Central memory CD4-positive, alpha-beta T cell (primary cell): ENCODE measurements around the gene ARRB1.
"Not testable (repeated sequence)": the region's sequence is repeated elsewhere in the genome, so short reads cannot be mapped to it uniquely, and the experiment has no call there.

Experiments
- DNase-seq: peaks from one replicate; pipeline ENCODE4 v3.0.0; 2022

ARRB1 gene

DNA sequence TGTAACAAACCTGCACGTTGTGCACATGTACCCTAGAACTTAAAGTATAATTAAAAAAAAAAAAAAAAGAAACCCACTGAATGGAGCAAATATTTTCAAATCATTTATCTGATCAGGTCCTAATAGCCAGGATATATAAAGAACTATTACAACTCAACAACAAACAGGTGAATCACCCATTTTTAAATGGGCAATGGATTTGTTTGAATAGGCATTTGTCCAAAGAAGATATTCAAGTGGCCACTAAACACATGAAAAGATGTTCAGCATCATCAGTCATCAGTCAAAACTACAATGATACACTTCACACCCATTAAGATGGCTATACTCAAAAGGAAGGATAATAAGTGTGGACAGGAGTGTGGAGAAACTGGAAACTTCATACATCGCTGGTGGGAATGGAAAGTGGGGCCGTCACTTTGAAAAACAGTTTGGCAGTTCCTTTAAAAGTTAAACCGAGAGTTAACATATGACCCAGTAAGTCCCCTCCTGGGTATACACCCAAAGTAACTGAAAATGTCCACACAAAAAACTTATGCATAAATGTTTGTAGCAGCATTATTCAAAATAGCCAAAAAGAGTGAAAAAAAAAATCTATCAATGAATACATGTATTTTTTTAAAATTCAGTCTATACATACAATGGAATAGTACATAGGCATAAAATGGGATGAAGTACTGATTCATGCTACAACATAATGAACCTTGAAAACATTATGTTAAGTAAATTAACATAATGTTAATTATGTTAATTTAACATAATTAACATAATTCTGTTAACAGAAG lies 53.1 kb downstream of the ARRB1 start:
- no peak for DNase-seq

GRCh38 chr11:75293903-75294302 lies 57.6 kb downstream of the ARRB1 start:
- DNase-seq, result no peak

DNA sequence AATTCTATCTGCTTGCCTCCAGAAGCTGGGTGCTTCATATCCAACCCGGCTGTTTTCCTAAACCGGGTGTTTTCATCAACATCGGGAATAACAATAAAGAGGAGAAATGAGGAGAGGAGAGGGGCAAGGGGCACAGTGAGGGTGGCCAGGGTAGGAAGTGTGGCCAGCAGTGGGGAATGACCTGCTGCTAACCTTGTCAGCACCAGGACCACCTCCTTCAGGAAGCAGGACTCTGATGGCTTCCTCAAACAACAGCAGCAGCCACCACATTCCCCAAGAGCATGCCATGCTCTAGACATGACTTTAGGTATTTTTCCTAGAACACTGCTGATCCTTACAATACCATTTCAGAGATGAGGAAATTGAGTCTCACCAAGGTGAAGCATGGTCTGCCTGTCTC lies 58.5 kb downstream of the ARRB1 start:
- no peak for DNase-seq

GRCh38 chr11:75291741-75292140 lies 59.7 kb downstream of the ARRB1 start:
- no peak for DNase-seq

DNA sequence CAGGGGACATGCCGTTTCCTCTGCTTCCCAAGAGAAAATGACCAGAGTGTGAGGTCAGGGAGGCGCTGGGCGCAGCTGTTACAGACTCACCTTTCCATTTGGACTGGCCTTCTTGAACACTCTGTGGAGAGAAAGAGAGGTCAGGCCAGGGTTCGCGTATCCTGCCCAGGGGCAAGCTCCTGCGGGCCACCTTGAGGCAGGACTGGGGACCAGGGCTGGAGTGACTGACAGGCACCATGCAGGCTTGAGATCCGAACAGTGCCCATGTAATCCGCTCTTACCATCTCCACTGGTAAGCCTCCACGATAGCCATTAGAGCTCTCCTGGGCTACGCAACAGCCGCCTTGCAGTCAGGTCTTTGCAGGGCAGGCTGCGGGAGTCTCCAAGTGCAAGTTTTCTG lies 61.5 kb downstream of the ARRB1 start:
- DNase-seq, result no peak

DNA sequence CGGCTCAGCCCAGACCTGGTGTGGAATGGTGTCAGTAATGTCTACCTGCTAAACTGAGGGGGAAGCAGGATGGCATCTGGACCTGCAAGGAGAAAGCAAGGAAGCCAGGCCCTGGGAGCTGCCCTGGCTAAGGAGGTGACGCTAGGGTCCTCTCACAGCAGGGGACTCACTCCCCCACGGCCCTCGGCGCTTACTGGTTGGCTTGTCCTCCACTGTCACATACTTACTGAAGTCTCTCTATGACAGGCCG lies 62.0 kb downstream of the ARRB1 start:
- DNase-seq, result no peak

GRCh38 chr11:75287579-75287978 lies 63.9 kb downstream of the ARRB1 start:
- no peak for DNase-seq

GRCh38 chr11:75286826-75287465 lies 64.5 kb downstream of the ARRB1 start:
- DNase-seq, result no peak

- no peak for DNase-seq
These were observed 65.6 kb downstream of the ARRB1 start for GRCh38 chr11:75285776-75286360.

DNA sequence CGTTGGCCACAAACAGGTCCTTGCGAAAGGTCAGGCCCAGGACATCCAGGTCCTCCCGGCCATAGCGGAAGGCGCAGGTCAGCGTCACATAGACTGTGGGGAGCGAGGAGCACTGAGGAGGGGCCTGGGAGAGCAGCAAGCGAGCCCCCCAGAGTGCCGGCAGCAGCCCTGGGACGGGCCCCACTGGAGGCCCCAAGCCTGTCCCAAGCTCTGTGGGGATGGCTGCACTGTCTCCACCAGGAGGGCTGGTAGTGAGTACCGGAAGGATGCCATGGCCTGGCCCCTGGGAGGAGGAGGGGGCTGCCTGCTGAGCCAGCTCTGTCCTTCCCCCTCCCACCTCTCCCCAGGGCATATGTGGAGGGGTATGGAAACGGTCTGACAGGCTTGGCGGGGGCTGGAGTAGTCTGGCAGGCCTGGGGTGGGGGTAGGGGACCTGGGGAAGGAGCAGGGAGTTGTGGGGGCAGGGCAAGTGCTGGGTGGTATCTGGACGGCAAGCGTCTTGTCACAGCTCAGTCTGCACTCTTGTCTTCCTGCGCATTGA lies 68.0 kb downstream of the ARRB1 start:
- no peak for DNase-seq

GRCh38 chr11:75281469-75282095 lies 69.9 kb downstream of the ARRB1 start:
- no peak for DNase-seq

GRCh38 chr11:75280770-75281468 lies 70.5 kb downstream of the ARRB1 start:
- DNase-seq, result no peak

DNA sequence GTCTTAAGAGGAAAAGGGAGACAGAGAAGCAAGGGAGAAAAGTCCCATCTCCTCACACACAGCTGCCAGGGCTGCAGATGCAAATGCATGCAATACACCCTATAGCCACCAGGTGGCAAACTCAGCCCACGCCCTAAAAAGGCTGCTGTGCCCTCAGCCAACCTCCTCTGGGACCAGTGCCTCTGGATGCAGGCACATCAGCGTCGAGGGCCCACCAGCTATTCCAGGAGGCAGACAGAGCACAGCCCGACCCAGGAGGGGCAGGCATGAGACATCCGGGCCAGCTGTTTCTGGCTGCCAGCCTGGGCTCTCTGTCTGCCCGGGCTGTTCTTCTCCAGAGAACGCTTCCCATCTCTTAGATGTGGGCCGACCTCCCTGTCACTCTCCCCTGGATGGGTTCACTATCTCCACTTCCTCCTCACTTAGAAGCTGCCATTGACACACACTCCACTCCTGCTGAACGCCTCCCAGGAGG lies 71.2 kb downstream of the ARRB1 start:
- peak; percentile 59 for DNase-seq

- no peak for DNase-seq
These were observed 72.2 kb downstream of the ARRB1 start for GRCh38 chr11:75279273-75279672.

DNA sequence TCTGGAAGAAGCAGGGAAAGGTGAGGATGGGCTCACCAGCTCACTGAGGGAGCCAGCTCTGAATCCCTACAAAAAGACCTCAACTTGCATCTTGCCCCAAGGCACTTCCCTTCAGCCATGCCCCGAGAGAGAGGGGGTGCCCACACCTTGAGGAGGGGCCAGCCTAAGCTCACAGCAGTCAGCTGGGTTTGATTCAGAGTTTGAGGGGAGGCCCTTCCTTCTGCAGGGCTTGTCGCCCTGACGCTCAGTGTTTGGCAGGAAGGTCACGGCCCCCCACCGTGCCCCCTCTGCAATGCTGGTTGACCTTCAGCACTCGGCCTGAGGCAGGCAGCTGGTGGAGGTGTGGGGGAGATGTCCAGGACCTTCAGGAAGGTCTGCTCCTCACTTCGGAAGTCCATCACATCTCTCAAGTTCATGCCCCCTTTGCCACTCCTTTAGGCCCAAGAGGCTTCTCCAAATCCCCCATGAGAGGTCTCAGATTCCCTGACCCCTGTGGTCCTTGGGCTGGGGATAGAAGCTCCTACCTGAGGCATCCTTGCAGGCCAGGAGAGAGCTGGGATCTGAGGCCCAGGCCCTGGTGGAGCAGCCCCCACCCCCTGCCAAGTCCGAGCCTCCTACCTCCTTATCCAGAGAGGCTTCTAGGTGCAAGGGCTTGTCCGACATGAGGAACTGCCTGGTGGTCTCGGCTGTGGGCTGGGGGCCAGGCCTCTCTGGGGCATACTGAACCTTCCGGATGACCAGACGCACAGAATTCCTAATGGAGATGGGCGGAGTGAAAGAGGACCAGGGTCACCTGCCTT lies 73.3 kb downstream of the ARRB1 start:
- no peak for DNase-seq

- no peak for DNase-seq
These were observed 74.2 kb downstream of the ARRB1 start for GRCh38 chr11:75277211-75277805.

- no peak for DNase-seq
These were observed 74.8 kb downstream of the ARRB1 start for GRCh38 chr11:75276686-75277085.

DNA sequence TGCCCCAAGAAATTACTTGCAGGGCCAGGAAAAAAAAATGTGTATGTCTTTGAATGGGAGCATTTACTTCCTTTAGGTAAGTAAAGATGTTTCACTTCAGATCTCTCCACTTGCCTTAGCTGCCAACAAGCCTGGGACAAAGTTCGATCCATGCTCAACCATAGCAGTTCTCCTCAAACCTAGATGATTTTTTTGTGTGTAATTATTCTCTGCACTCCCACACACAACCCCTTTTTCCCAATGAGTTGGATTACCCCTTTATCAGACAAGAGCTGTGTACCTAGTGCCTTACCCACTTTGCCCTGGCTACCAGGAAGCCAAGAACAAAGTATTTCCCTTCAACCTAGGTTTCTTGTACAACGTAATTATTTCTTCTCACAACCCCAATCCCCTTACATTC lies 75.3 kb downstream of the ARRB1 start:
- DNase-seq, result no peak

DNA sequence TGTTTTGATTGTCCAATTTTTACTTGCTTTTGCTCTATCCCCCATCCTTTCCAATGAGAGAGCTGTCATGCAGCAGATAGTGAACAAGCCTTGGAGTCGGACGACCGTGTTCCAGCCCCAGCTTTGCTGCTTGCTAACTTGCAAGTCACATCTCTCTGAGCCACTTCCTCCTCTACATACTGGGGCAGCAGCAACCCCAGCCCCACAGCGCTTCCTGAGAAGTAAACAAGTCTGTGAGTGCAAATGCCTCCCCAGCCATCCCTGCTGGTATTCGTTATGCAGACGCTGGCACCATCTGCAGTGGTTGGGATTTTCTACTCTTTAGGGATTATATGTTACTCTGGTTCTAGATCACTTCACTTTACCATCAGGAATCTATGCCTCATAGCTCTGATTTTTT lies 75.9 kb downstream of the ARRB1 start:
- peak; percentile 70 for DNase-seq

GRCh38 chr11:75274716-75275115 lies 76.7 kb downstream of the ARRB1 start:
- DNase-seq, result not testable (repeated sequence)
